Measurements from ENCODE around the gene FARS2. TPM values are rescaled to one million over a fixed set of nuclear protein-coding genes. Genes with fewer than 3 reads are reported as not detected.

Gene FARS2
- total RNA-seq, 2 donors from 2014 or later = 16.2 to 18.3 TPM

DNA sequence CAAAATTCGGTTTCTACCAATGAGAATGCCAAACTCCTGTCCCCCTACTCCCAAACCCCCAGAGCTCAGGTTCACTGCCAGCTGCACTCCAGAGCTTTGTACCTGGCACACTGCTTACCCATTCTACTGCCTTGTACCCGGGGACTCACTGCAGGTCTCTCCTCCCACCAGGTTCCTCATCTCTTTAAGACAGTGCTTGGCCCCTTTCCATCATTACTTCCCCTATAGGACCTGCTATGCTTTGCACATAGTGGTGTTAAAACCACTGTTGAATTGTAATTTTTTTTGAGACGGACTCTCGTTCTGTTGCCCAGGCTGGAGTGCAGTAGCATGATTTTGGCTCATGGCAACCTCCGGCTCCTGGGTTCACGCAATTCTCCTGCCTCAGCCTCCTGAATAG, 26.4 kb upstream of the FARS2 start:
- TF ChIP-seq, protein P1, sequence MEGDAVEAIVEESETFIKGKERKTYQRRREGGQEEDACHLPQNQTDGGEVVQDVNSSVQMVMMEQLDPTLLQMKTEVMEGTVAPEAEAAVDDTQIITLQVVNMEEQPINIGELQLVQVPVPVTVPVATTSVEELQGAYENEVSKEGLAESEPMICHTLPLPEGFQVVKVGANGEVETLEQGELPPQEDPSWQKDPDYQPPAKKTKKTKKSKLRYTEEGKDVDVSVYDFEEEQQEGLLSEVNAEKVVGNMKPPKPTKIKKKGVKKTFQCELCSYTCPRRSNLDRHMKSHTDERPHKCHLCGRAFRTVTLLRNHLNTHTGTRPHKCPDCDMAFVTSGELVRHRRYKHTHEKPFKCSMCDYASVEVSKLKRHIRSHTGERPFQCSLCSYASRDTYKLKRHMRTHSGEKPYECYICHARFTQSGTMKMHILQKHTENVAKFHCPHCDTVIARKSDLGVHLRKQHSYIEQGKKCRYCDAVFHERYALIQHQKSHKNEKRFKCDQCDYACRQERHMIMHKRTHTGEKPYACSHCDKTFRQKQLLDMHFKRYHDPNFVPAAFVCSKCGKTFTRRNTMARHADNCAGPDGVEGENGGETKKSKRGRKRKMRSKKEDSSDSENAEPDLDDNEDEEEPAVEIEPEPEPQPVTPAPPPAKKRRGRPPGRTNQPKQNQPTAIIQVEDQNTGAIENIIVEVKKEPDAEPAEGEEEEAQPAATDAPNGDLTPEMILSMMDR (conservative IDR thresholded peaks at IDR 0.05) = no peak
- 88 to 90% methylated on average over 5 to 6 of the region's 6 CpGs for WGBS, 2 experiments (ENCODE audit: insufficient coverage in 1 of 2, insufficient read length in 1 of 2)
- Histone ChIP-seq H3K9ac (ENCODE audit: extremely low read depth, low read length, poor library complexity, severe bottlenecking) (no peak overlapping the region), H3K4me1 (ENCODE audit: control insufficient read depth, insufficient read depth, low read length) (no peaks in the 10 kb centered on the region), H3K36me3 (ENCODE audit: control insufficient read depth, insufficient read depth, low read length) (peaks cover 6% of the 10 kb centered on the region), H3K27ac (ENCODE audit: low read depth, low read length) (no peak overlapping the region), H3K4me3 (ENCODE audit: low read length) (no peak overlapping the region), H3K9me3 (ENCODE audit: control insufficient read depth, low read length) (no peaks in the 10 kb centered on the region), H3K27me3 (ENCODE audit: control insufficient read depth, insufficient read depth, low read length, poor library complexity, severe bottlenecking) (no peaks in the 10 kb centered on the region)
- Mint-ChIP-seq H3K4me3 (no peak overlapping the region), H3K4me1 (peaks cover 13% of the 10 kb centered on the region), H3K27me3 (ENCODE audit: insufficient read depth) (peaks cover 2% of the 10 kb centered on the region), H3K9me3 (no peaks in the 10 kb centered on the region), H3K27ac (no peak overlapping the region), H3K36me3 (ENCODE audit: low read depth) (no peaks in the 10 kb centered on the region)
- no peak for DNase-seq

DNA sequence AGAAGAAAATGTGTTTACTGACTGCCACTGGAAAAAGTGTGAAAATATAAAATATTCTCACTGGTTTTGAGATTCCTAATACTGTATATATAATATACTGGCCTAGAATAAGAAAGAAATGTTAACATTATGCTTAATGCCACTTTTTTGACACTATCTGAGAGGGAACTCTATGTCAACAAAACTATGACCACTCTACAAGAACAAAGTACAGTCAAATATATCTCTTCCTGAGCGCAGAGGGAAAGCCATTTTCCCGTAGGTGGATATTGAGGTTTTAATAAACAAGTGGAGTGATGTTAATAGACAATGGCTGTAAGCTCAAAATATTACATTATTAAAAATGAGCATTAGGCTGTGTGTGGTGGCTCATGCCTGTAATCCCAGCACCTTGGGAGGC, 25.5 kb upstream of the FARS2 start:
- Histone ChIP-seq H3K4me3 (ENCODE audit: low read length) (no peak overlapping the region), H3K9me3 (ENCODE audit: control insufficient read depth, low read length) (no peaks in the 10 kb centered on the region), H3K27me3 (ENCODE audit: control insufficient read depth, insufficient read depth, low read length, poor library complexity, severe bottlenecking) (no peaks in the 10 kb centered on the region), H3K36me3 (ENCODE audit: control insufficient read depth, insufficient read depth, low read length) (peaks cover 6% of the 10 kb centered on the region), H3K27ac (ENCODE audit: low read depth, low read length) (no peak overlapping the region), H3K4me1 (ENCODE audit: control insufficient read depth, insufficient read depth, low read length) (no peaks in the 10 kb centered on the region), H3K9ac (ENCODE audit: extremely low read depth, low read length, poor library complexity, severe bottlenecking) (no peak overlapping the region)
- no peak for DNase-seq
- TF ChIP-seq, protein P1 (conservative IDR thresholded peaks at IDR 0.05) = no peak
- no peaks in the 10 kb centered on the region for H3K9me3 Mint-ChIP-seq
- no peak overlapping the region for H3K27ac Mint-ChIP-seq
- H3K4me3 Mint-ChIP-seq = no peak overlapping the region
- H3K27me3 Mint-ChIP-seq (ENCODE audit: insufficient read depth) = peaks cover 2% of the 10 kb centered on the region
- H3K4me1 Mint-ChIP-seq = peaks cover 13% of the 10 kb centered on the region
- WGBS, 2 experiments (ENCODE audit: insufficient coverage in 1 of 2, insufficient read length in 1 of 2) = 100% methylated on average over 2 of the region's 2 CpGs; no CpG with 5 or more reads in 1 of the 2 experiments
- H3K36me3 Mint-ChIP-seq (ENCODE audit: low read depth) = no peaks in the 10 kb centered on the region

DNA sequence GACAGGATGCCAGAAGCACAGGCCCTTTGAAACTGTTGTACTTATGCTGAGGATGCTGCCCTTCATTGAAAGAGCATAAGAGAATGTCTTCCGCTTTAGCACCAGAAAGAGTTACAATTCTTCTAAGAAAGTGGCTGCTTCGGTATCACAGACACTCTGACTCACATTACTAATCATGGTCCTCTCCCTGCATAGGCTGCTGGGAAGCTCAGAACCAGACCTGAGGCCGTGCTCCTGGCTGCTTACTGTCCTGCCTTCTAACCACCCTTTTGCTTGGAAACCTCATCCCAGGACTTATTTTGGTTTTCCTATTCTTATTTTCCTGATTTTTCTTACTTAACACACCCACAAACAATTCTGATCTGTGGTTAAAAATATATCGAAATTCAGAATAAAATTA, 23.5 kb upstream of the FARS2 start:
- no peak for DNase-seq
- Histone ChIP-seq H3K4me3 (ENCODE audit: low read length) (no peak overlapping the region), H3K27me3 (ENCODE audit: control insufficient read depth, insufficient read depth, low read length, poor library complexity, severe bottlenecking) (no peaks in the 10 kb centered on the region), H3K9ac (ENCODE audit: extremely low read depth, low read length, poor library complexity, severe bottlenecking) (no peak overlapping the region), H3K27ac (ENCODE audit: low read depth, low read length) (no peak overlapping the region), H3K9me3 (ENCODE audit: control insufficient read depth, low read length) (no peaks in the 10 kb centered on the region), H3K36me3 (ENCODE audit: control insufficient read depth, insufficient read depth, low read length) (peaks cover 6% of the 10 kb centered on the region), H3K4me1 (ENCODE audit: control insufficient read depth, insufficient read depth, low read length) (no peaks in the 10 kb centered on the region)
- H3K4me3 Mint-ChIP-seq = no peak overlapping the region
- no peaks in the 10 kb centered on the region for H3K36me3 Mint-ChIP-seq (ENCODE audit: low read depth)
- WGBS, 2 experiments (ENCODE audit: insufficient coverage in 1 of 2, insufficient read length in 1 of 2) = 89 to 100% methylated on average over 3 of the region's 4 CpGs
- H3K9me3 Mint-ChIP-seq = no peaks in the 10 kb centered on the region
- H3K27me3 Mint-ChIP-seq (ENCODE audit: insufficient read depth) = peaks cover 2% of the 10 kb centered on the region
- H3K4me1 Mint-ChIP-seq = peaks cover 7% of the 10 kb centered on the region
- H3K27ac Mint-ChIP-seq = no peak overlapping the region
- TF ChIP-seq, protein P1 (conservative IDR thresholded peaks at IDR 0.05) = no peak
